Upper lobe of right lung (tissue), 1 donor: ENCODE data around the gene ZDHHC12. TPM values are rescaled to one million over a fixed set of nuclear protein-coding genes. Genes with fewer than 3 reads are reported as not detected.

Experiments used
- ATAC-seq: fragments of 200-7000 bp; cut with Tn5 transposase; one replicate; pipeline ENCODE4 v1.9.1; 2020; ENCODE audit warnings: mild to moderate bottlenecking, moderate library complexity
- DNase-seq: peaks from one replicate; pipeline ENCODE4 v3.0.0-alpha.2; 2020
- H3K27ac ChIP-seq: fragments of 200-600 bp; one replicate; pipeline ENCODE4 v1.8.0; 2022
- H3K27me3 ChIP-seq: fragments of 200-600 bp; one replicate; pipeline ENCODE4 v1.8.0; 2022; ENCODE audit warnings: mild to moderate bottlenecking
- H3K36me3 ChIP-seq: fragments of 200-600 bp; one replicate; pipeline ENCODE4 v1.8.0; 2022
- H3K4me1 ChIP-seq: fragments of 200-600 bp; one replicate; pipeline ENCODE4 v1.8.0; 2022
- H3K4me3 ChIP-seq: fragments of 200-600 bp; one replicate; pipeline ENCODE4 v1.8.0; 2022; ENCODE audit warnings: mild to moderate bottlenecking
- H3K9me3 ChIP-seq: fragments of 200-600 bp; one replicate; pipeline ENCODE4 v1.8.0; 2022
- intact Hi-C: fragments of 100-400 bp; cut with DNase I; formaldehyde crosslinking; loops from one replicate; pipeline ENCODE4 v1.11.0; 2022
- total RNA-seq: library from RNA; stranded (reverse); fragmentation: NEBNext Ultra II Directional; extraction: Animal tissue kit (Norgen Biotek cat#: 25700); gene quantifications from one replicate; pipeline ENCODE4 v1.2.1, GENCODE V29; 2021
- TF ChIP-seq, protein P1 (sequence below): fragments of 200-600 bp; IDR thresholded peaks from one replicate; pipeline ENCODE4 v1.8.0; 2022; ENCODE audit warnings: antibody characterized with exemption
- donor health status: DM: no; HTN: yes; CAD: no; lungs with severe emphysema.

The ZDHHC12 gene
- total RNA-seq, 1 donor from 2014 or later: 28.2 TPM

DNA sequence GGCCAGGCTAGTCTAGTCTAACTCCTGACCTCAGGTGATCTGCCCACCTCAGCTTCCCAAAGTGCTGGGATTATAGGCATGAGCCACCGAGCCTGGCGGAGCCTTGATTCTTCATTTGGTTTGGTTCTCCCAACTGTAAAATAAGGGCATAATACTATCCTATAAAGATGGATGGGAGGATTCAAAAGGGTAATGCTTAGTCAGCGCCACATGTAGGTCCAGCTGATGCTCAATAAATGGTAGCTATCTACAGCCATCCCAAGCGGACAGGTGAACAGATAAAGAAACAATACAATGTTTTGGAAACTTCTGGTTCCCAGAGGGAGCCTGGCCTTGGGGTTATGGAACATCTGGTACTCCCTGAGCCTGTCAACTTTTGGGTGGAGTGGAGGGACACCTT is 48.5 kb downstream of the ZDHHC12 start:
- ATAC-seq (no peak), DNase-seq (no peak)
- Histone ChIP-seq H3K36me3 (no peaks in the 10 kb centered on the region), H3K4me3 (no peak overlapping the region), H3K27ac (no peak overlapping the region), H3K27me3 (no peaks in the 10 kb centered on the region), H3K9me3 (no peaks in the 10 kb centered on the region), H3K4me1 (no peaks in the 10 kb centered on the region)
- intact Hi-C loops: no loop called here
- TF ChIP-seq, protein P1, sequence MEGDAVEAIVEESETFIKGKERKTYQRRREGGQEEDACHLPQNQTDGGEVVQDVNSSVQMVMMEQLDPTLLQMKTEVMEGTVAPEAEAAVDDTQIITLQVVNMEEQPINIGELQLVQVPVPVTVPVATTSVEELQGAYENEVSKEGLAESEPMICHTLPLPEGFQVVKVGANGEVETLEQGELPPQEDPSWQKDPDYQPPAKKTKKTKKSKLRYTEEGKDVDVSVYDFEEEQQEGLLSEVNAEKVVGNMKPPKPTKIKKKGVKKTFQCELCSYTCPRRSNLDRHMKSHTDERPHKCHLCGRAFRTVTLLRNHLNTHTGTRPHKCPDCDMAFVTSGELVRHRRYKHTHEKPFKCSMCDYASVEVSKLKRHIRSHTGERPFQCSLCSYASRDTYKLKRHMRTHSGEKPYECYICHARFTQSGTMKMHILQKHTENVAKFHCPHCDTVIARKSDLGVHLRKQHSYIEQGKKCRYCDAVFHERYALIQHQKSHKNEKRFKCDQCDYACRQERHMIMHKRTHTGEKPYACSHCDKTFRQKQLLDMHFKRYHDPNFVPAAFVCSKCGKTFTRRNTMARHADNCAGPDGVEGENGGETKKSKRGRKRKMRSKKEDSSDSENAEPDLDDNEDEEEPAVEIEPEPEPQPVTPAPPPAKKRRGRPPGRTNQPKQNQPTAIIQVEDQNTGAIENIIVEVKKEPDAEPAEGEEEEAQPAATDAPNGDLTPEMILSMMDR: no peak

Other genes starting within 250 kb of the ZDHHC12 start
- gene GLE1, start 219.4 kb downstream of the ZDHHC12 start, total RNA-seq: 21.8 TPM
- 358 TPM for gene SPTAN1, start 171.5 kb downstream of the ZDHHC12 start, total RNA-seq
- gene DYNC2I2, start 67.3 kb downstream of the ZDHHC12 start, total RNA-seq: 37.3 TPM
- 227 TPM for gene SET, start 34.9 kb downstream of the ZDHHC12 start, total RNA-seq
- 13.4 TPM for gene PKN3, start 21.6 kb downstream of the ZDHHC12 start, total RNA-seq
- 32.0 TPM for gene ZER1, start 47.8 kb upstream of the ZDHHC12 start, total RNA-seq
- 27.1 TPM for gene TBC1D13, start 63.1 kb upstream of the ZDHHC12 start, total RNA-seq
- gene ENDOG, start 94.4 kb upstream of the ZDHHC12 start, total RNA-seq: 18.6 TPM
- gene SPOUT1, start 105.7 kb upstream of the ZDHHC12 start, total RNA-seq: 45.8 TPM
- gene KYAT1, start 157.8 kb upstream of the ZDHHC12 start, total RNA-seq: 6.6 TPM
- 68.1 TPM for gene LRRC8A, start 158.0 kb upstream of the ZDHHC12 start, total RNA-seq
- gene PHYHD1, start 196.9 kb upstream of the ZDHHC12 start, total RNA-seq: 46.5 TPM
- 15.5 TPM for gene DOLK, start 223.5 kb upstream of the ZDHHC12 start, total RNA-seq
- 49.6 TPM for gene NUP188, start 223.6 kb upstream of the ZDHHC12 start, total RNA-seq